Kasumi-1 (cell line): ENCODE results near the gene VSNL1.

Experiments
- DNase-seq, 2 experiments: peaks; one replicate each; lab custom pipeline; 2025; lab: John Stamatoyannopoulos, UW

Gene VSNL1

GRCh38 chr2:17540093-17540812 lies at the start of gene VSNL1:
VSNL1 (plus strand) TSS chr2:17540696; CDS start chr2:17592075, 51,379 bp downstream.
- DNase-seq = no peak

- no peak for DNase-seq
These were observed 44.9 kb upstream of the VSNL1 start for GRCh38 chr2:17495590-17495989.

GRCh38 chr2:17497718-17498117 lies 42.8 kb upstream of the VSNL1 start:
- DNase-seq = no peak

- no peak for DNase-seq
These were observed 33.5 kb upstream of the VSNL1 start for GRCh38 chr2:17506736-17507616.

GRCh38 chr2:17515652-17516051 lies 24.8 kb upstream of the VSNL1 start:
- DNase-seq = peak in 1 of 2 experiments; percentile 3

GRCh38 chr2:17517481-17518211 lies 22.9 kb upstream of the VSNL1 start:
- no peak for DNase-seq

- no peak for DNase-seq
These were observed 22.0 kb upstream of the VSNL1 start, which contains the start of gene RAD51AP2 for GRCh38 chr2:17518212-17519154. RAD51AP2 (minus strand) TSS chr2:17518440; CDS start chr2:17518415, 25 bp downstream.

GRCh38 chr2:17519486-17519885 lies 21.0 kb upstream of the VSNL1 start:
- no peak for DNase-seq

- DNase-seq = no peak
These were observed 19.7 kb upstream of the VSNL1 start for GRCh38 chr2:17520761-17521160.

- no peak for DNase-seq
These were observed 18.9 kb upstream of the VSNL1 start for GRCh38 chr2:17521621-17522020.

- DNase-seq = no peak
These were observed 18.2 kb upstream of the VSNL1 start for GRCh38 chr2:17522303-17522702.

- DNase-seq = no peak
These were observed 10.7 kb upstream of the VSNL1 start for GRCh38 chr2:17529771-17530170.

GRCh38 chr2:17533546-17533945 lies 7.0 kb upstream of the VSNL1 start:
- no peak for DNase-seq

GRCh38 chr2:17536416-17536815 lies 4.1 kb upstream of the VSNL1 start:
- no peak for DNase-seq

GRCh38 chr2:17538022-17538843 lies 2.3 kb upstream of the VSNL1 start:
- no peak for DNase-seq

- DNase-seq = no peak
These were observed 1.5 kb upstream of the VSNL1 start for GRCh38 chr2:17538844-17539554.

GRCh38 chr2:17539611-17540092 lies 844 bp upstream of the VSNL1 start:
- no peak for DNase-seq

- no peak for DNase-seq
These were observed 476 bp downstream of the VSNL1 start for GRCh38 chr2:17540813-17541530.

- no peak for DNase-seq
These were observed 1.0 kb downstream of the VSNL1 start for GRCh38 chr2:17541531-17541950.
